Measurements from ENCODE around the gene METTL24.
"Not testable (repeated sequence)": the region's sequence is repeated elsewhere in the genome, so short reads cannot be mapped to it uniquely, and the experiment has no call there.

Gene METTL24

DNA sequence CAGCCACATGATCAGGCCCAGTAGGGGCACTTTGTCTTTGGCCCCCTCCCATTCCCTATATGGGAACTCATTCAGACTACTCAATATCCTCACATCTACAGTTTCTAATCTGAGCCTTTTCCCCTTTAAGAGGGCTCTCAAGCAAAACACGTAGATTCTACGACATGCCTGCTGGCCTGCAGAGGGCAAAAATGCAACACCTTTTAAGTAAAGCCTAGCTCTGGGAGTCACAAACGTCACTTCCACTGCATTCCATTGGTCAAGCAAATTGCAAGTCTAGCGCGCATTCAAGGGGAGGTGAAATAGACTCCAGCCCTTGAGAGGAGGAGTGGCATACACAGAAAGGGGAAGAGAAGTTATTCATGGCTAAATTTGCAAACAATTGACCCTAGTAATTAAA, 107.3 kb downstream of the METTL24 start:
- no peak for DNase-seq (ENCODE audit: low read depth)
- TF ChIP-seq, protein P1, sequence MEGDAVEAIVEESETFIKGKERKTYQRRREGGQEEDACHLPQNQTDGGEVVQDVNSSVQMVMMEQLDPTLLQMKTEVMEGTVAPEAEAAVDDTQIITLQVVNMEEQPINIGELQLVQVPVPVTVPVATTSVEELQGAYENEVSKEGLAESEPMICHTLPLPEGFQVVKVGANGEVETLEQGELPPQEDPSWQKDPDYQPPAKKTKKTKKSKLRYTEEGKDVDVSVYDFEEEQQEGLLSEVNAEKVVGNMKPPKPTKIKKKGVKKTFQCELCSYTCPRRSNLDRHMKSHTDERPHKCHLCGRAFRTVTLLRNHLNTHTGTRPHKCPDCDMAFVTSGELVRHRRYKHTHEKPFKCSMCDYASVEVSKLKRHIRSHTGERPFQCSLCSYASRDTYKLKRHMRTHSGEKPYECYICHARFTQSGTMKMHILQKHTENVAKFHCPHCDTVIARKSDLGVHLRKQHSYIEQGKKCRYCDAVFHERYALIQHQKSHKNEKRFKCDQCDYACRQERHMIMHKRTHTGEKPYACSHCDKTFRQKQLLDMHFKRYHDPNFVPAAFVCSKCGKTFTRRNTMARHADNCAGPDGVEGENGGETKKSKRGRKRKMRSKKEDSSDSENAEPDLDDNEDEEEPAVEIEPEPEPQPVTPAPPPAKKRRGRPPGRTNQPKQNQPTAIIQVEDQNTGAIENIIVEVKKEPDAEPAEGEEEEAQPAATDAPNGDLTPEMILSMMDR (conservative IDR thresholded peaks at IDR 0.05; ENCODE audit: low read length), result no peak
- no peak overlapping the region for H3K4me3 ChIP-seq (ENCODE audit: low read length)

- TF ChIP-seq, protein P1 (conservative IDR thresholded peaks at IDR 0.05; ENCODE audit: low read length), result no peak
- H3K4me3 ChIP-seq (ENCODE audit: low read length), result no peak overlapping the region
- no peak for DNase-seq (ENCODE audit: low read depth)
Observed at GRCh38 chr6:110250058-110250457, 108.1 kb downstream of the METTL24 start.

GRCh38 chr6:110246900-110247546, 111.1 kb downstream of the METTL24 start:
- DNase-seq (ENCODE audit: low read depth), result no peak
- H3K4me3 ChIP-seq (ENCODE audit: low read length), result no peak overlapping the region
- TF ChIP-seq, protein P1 (conservative IDR thresholded peaks at IDR 0.05; ENCODE audit: low read length), result no peak

GRCh38 chr6:110246378-110246777, 111.8 kb downstream of the METTL24 start:
- no peak for DNase-seq (ENCODE audit: low read depth)
- no peak overlapping the region for H3K4me3 ChIP-seq (ENCODE audit: low read length)
- TF ChIP-seq, protein P1 (conservative IDR thresholded peaks at IDR 0.05; ENCODE audit: low read length), result no peak

GRCh38 chr6:110244621-110245020, 113.5 kb downstream of the METTL24 start:
- peak; percentile 11 for DNase-seq (ENCODE audit: low read depth)
- not testable (repeated sequence) for H3K4me3 ChIP-seq (ENCODE audit: low read length)

DNA sequence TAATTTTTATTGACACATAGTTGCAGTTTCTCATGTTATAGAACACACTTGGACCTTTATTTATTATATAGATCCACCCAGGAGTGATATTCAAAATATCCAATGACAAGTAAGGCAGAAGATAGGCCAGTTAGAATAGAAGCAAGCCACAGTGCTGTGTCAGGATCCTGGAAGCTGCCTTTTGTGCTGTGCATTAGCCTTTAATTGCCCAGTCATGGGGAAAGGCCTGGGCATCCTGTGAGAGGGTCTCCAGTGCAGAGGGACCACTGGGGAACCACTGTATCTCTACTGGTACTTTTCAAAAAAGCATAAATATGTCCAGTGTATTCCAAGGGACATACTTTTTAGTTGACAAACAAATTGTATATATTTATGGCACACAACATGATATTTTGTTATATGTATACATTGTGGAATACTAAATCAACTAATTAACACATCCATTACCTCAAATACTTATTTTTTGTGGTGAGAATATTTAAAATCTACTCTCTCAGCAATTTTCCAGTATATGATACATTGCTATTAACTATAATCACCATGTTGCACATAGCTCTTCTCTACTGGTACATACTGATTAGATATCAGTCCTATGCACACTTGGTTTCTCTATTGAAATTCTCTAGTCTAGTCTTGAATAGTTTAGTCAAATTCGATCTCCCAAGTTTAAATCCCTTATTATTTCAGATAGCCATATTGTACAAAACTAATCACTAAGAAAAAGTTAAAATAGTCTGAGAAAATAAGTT, 118.4 kb downstream of the METTL24 start:
- TF ChIP-seq, protein P1 (conservative IDR thresholded peaks at IDR 0.05; ENCODE audit: low read length), result no peak
- no peak for DNase-seq (ENCODE audit: low read depth)

GRCh38 chr6:110236007-110236406, 122.1 kb downstream of the METTL24 start:
- not testable (repeated sequence) for DNase-seq (ENCODE audit: low read depth); H3K4me3 ChIP-seq (ENCODE audit: low read length)

More for the DNA sequence above, 118.4 kb downstream of the METTL24 start:
- no peak overlapping the region for H3K4me3 ChIP-seq (ENCODE audit: low read length)

GRCh38 chr6:110233770-110234374, 124.3 kb downstream of the METTL24 start:
- peak; percentile 27 for DNase-seq (ENCODE audit: low read depth)
- H3K4me3 ChIP-seq (ENCODE audit: low read length), result no peak overlapping the region
- TF ChIP-seq, protein P1 (conservative IDR thresholded peaks at IDR 0.05; ENCODE audit: low read length), result no peak

Data from AG10803 (cell line).